CD14-positive monocyte (primary cell): ENCODE data around the gene DNAJC5. TPM values are rescaled to one million over a fixed set of nuclear protein-coding genes. Genes with fewer than 3 reads are reported as not detected.

Source experiments
- DNase-seq, 3 donors: peaks; one replicate each; pipeline ENCODE4 v3.0.0-alpha.2; 2011 to 2022
- H2AFZ ChIP-seq: 2 replicates; pipeline ENCODE4 v1.6.0; 2012; ENCODE audit warnings: mild to moderate bottlenecking, low read depth, low read length, inconsistent platforms; ENCODE audit not compliant: insufficient read depth, poor library complexity, severe bottlenecking
- H3K27ac ChIP-seq, 2 donors: 1 replicate in 1 of 2; 2 replicates in 1 of 2; pipeline ENCODE4 v1.5.1; 2012 to 2013; ENCODE audit warnings: low read length in 2 of 2, control low read depth in 1 of 2, inconsistent platforms in 1 of 2, low read depth in 1 of 2, mild to moderate bottlenecking in 1 of 2
- H3K27me3 ChIP-seq, 2 donors: one replicate each; pipeline versions ENCODE4 v1.6.0 to v1.6.1; 2011 to 2013; ENCODE audit warnings: low read length in 2 of 2; ENCODE audit not compliant: control insufficient read depth in 2 of 2, insufficient read depth in 2 of 2
- H3K36me3 ChIP-seq, 2 donors: replicated peaks in 1 of 2; 1 replicate in 1 of 2; 2 replicates in 1 of 2; pipeline versions ENCODE4 v1.5.1 to v1.6.1; 2012 to 2013; ENCODE audit warnings: low read length in 2 of 2, control low read depth in 1 of 2, inconsistent platforms in 1 of 2, mild to moderate bottlenecking in 1 of 2; ENCODE audit not compliant: insufficient read depth in 2 of 2, control insufficient read depth in 1 of 2
- H3K4me1 ChIP-seq, 2 donors: 1 replicate in 1 of 2; 2 replicates in 1 of 2; pipeline versions ENCODE4 v1.5.1 to v1.6.1; 2012 to 2013; ENCODE audit warnings: low read length in 2 of 2, control low read depth in 1 of 2, inconsistent platforms in 1 of 2, mild to moderate bottlenecking in 1 of 2, moderate library complexity in 1 of 2; ENCODE audit not compliant: insufficient read depth in 2 of 2, control insufficient read depth in 1 of 2
- H3K4me2 ChIP-seq: replicated peaks from 2 replicates; pipeline ENCODE3; 2012; ENCODE audit warnings: low read length, moderate library complexity, mild to moderate bottlenecking; ENCODE audit not compliant: poor library complexity, severe bottlenecking; ENCODE audit errors: extremely low read depth
- H3K4me3 ChIP-seq, 3 experiments: fragments of 200-600 bp in 1 of 3; sonication (generic) in 1 of 3; replicated peaks in 1 of 3; 1 replicate in 2 of 3; 2 replicates in 1 of 3; pipeline ENCODE4 v1.5.1; 2011 to 2013; ENCODE audit warnings: low read length in 3 of 3, mild to moderate bottlenecking in 3 of 3, control low read depth in 2 of 3, low read depth in 2 of 3, inconsistent platforms in 1 of 3, moderate library complexity in 1 of 3
- H3K79me2 ChIP-seq: 2 replicates; pipeline ENCODE4 v1.6.0; 2012; ENCODE audit warnings: mild to moderate bottlenecking, control low read depth, inconsistent platforms, low read length, moderate library complexity; ENCODE audit not compliant: insufficient read depth
- H3K9ac ChIP-seq: 2 replicates; pipeline ENCODE4 v1.6.0; 2017; ENCODE audit warnings: low read length, mild to moderate bottlenecking; ENCODE audit not compliant: insufficient read depth, poor library complexity, severe bottlenecking
- H3K9me3 ChIP-seq, 2 donors: replicated peaks in 1 of 2; 1 replicate in 1 of 2; 2 replicates in 1 of 2; pipeline versions ENCODE4 v1.5.1 to v1.6.1; 2012 to 2013; ENCODE audit warnings: low read length in 2 of 2, control low read depth in 1 of 2; ENCODE audit not compliant: control insufficient read depth in 1 of 2, insufficient read depth in 1 of 2
- H4K20me1 ChIP-seq: 2 replicates; pipeline ENCODE4 v1.6.0; 2012; ENCODE audit warnings: mild to moderate bottlenecking, low read length, control low read depth, moderate library complexity; ENCODE audit not compliant: insufficient read depth
- H3K27ac Mint-ChIP-seq, 7 donors: one replicate each; pipeline ENCODE4 v1.8.0; 2020; ENCODE audit warnings: mild to moderate bottlenecking in 7 of 7, mixed read lengths in 7 of 7, moderate library complexity in 6 of 7, inconsistent platforms in 2 of 7
- H3K27me3 Mint-ChIP-seq, 3 donors: one replicate each; pipeline ENCODE4 v1.8.0; 2021 to 2022; ENCODE audit warnings: low read depth in 3 of 3, mild to moderate bottlenecking in 3 of 3, mixed read lengths in 3 of 3, moderate library complexity in 3 of 3, inconsistent platforms in 1 of 3
- H3K36me3 Mint-ChIP-seq, 2 donors: one replicate each; pipeline ENCODE4 v1.8.0; 2020; ENCODE audit warnings: mixed read lengths in 2 of 2, inconsistent platforms in 1 of 2, mild to moderate bottlenecking in 1 of 2
- H3K4me1 Mint-ChIP-seq: one replicate; pipeline ENCODE4 v1.8.0; 2020; ENCODE audit warnings: mild to moderate bottlenecking, mixed read lengths
- H3K4me3 Mint-ChIP-seq, 2 donors: one replicate each; pipeline ENCODE4 v1.8.0; 2020; ENCODE audit warnings: mild to moderate bottlenecking in 2 of 2, mixed read lengths in 2 of 2, moderate library complexity in 1 of 2
- H3K9me3 Mint-ChIP-seq, 7 donors: one replicate each; pipeline ENCODE4 v1.8.0; 2020 to 2022; ENCODE audit warnings: mixed read lengths in 7 of 7, mild to moderate bottlenecking in 6 of 7, moderate library complexity in 6 of 7, inconsistent platforms in 2 of 7
- WGBS: methylation state at CpG from one replicate; pipeline ENCODE4 v1.1.5; 2013; ENCODE audit warnings: missing lambda C conversion rate; ENCODE audit not compliant: insufficient coverage; 5-methylcytosine and 5-hydroxymethylcytosine counted together
- intact Hi-C, 2 donors: fragments of 100-400 bp; cut with micrococcal nuclease; formaldehyde crosslinking; loops; one replicate each; pipeline versions ENCODE4 v1.15.0 to v1.15.1; 2023
- polyA plus RNA-seq, 3 donors: library from polyadenylated mRNA; depleted of rRNA in 1 of 3; unstranded in 2 of 3; stranded (reverse) in 1 of 3; fragments of 300-500 nt in 2 of 3; fragments of >200 nt in 1 of 3; fragmentation: Illumina TruSeq in 2 of 3; gene quantifications; 1 replicate in 2 of 3; 2 replicates in 1 of 3; pipeline ENCODE4 v1.2.3, GENCODE V29; 2012 to 2021
- TF ChIP-seq, protein P1 (sequence below): fragments of 200-600 bp; IDR thresholded peaks from one replicate; pipeline ENCODE4 v1.8.0; 2022; ENCODE audit warnings: antibody characterized with exemption, mild to moderate bottlenecking

The DNAJC5 gene
- polyA plus RNA-seq, 3 donors: 5.9 to 44.4 (median 7.4) TPM

GRCh38 chr20:63980806-63981728 is 86.1 kb downstream of the DNAJC5 start, which contains the start of gene PRPF6:
Gene PRPF6 (plus strand): TSS chr20:63981132. CDS start chr20:63981246, 114 bp downstream.
- Histone ChIP-seq H3K9ac (peak within 1 kb of the TSS; percentile 75), H3K4me1 (peaks cover 32 to 48% of the 10 kb centered on the region in 2 donors), H3K36me3 (peaks cover 28 to 37% of the 10 kb centered on the region in 2 donors), H3K4me3 (peak within 1 kb of the TSS; percentile 65 to 83 (median 76)), H2AFZ (peak within 1 kb of the TSS; percentile 92), H3K27ac (peak within 1 kb of the TSS; percentile 50 to 89), H3K9me3 (no peaks in the 10 kb centered on the region), H3K4me2 (peak within 1 kb of the TSS; percentile 99), H3K27me3 (peaks cover 0 to 5% of the 10 kb centered on the region in 2 donors), H4K20me1 (no peaks in the 10 kb centered on the region), H3K79me2 (peaks cover 23% of the 10 kb centered on the region)
- H3K4me3 Mint-ChIP-seq: peak within 1 kb of the TSS; percentile 83 to 92
- WGBS: under 1% methylated on average over 58 of the region's 75 CpGs
- DNase-seq: peak; percentile 96
- TF ChIP-seq, protein P1, sequence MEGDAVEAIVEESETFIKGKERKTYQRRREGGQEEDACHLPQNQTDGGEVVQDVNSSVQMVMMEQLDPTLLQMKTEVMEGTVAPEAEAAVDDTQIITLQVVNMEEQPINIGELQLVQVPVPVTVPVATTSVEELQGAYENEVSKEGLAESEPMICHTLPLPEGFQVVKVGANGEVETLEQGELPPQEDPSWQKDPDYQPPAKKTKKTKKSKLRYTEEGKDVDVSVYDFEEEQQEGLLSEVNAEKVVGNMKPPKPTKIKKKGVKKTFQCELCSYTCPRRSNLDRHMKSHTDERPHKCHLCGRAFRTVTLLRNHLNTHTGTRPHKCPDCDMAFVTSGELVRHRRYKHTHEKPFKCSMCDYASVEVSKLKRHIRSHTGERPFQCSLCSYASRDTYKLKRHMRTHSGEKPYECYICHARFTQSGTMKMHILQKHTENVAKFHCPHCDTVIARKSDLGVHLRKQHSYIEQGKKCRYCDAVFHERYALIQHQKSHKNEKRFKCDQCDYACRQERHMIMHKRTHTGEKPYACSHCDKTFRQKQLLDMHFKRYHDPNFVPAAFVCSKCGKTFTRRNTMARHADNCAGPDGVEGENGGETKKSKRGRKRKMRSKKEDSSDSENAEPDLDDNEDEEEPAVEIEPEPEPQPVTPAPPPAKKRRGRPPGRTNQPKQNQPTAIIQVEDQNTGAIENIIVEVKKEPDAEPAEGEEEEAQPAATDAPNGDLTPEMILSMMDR: peak; percentile 86
- peaks cover 0 to 2% (median 0%) of the 10 kb centered on the region in 7 donors for H3K9me3 Mint-ChIP-seq
- H3K27me3 Mint-ChIP-seq: peaks cover 3 to 11% (median 10%) of the 10 kb centered on the region in 3 donors
- intact Hi-C loops: loop anchor here (1.0 to 10.0 kb wide), 6 partner anchors 25 to 1836 kb away; partner anchors contain the start of genes TCEA2 (in 2 of the 2), PSMA7 (in 1 of the 2), PTK6 (in 1 of the 2) and SS18L1 (in 1 of the 2)
- H3K27ac Mint-ChIP-seq: peak within 1 kb of the TSS; percentile 82 to 95 (median 91)
- peaks cover 40% of the 10 kb centered on the region for H3K4me1 Mint-ChIP-seq
- peaks cover 34 to 35% of the 10 kb centered on the region in 2 donors for H3K36me3 Mint-ChIP-seq

- Histone ChIP-seq H3K4me1 (peaks cover 29 to 39% of the 10 kb centered on the region in 2 donors), H3K79me2 (peaks cover 23% of the 10 kb centered on the region), H2AFZ (no peak overlapping the region), H3K9me3 (no peaks in the 10 kb centered on the region), H3K9ac (no peak overlapping the region), H3K27ac (no peak overlapping the region), H3K4me3 (no peak overlapping the region), H3K36me3 (peaks cover 40 to 56% of the 10 kb centered on the region in 2 donors), H3K4me2 (no peak overlapping the region), H3K27me3 (peaks cover 0 to 5% of the 10 kb centered on the region in 2 donors), H4K20me1 (no peaks in the 10 kb centered on the region)
- TF ChIP-seq, protein P1: no peak
- Mint-ChIP-seq H3K36me3 (peaks cover 47 to 52% of the 10 kb centered on the region in 2 donors), H3K4me1 (peaks cover 32% of the 10 kb centered on the region), H3K4me3 (no peak overlapping the region), H3K27ac (peak overlapping the region in 1 of 7 donors; percentile 37), H3K27me3 (peaks cover 0 to 7% (median 7%) of the 10 kb centered on the region in 3 donors), H3K9me3 (no peaks in the 10 kb centered on the region)
- no peak for DNase-seq
- WGBS: 95% methylated on average over 13 of the region's 14 CpGs
- intact Hi-C loops: loop anchor here (5.0 to 10.0 kb wide), 3 partner anchors 79 to 1838 kb away; partner anchors contain the start of genes PSMA7 (in 1 of the 2), PTK6 (in 1 of the 2), SS18L1 (in 1 of the 2) and TCEA2 (in 1 of the 2)
Measured at GRCh38 chr20:63982937-63983336, 88.0 kb downstream of the DNAJC5 start.
